HEK293 (cell line): ENCODE measurements around the gene NIT1.

Source experiments
- HOXC10 ChIP-seq: sonication (generic); formaldehyde crosslinking; IDR thresholded peaks from 2 replicates; pipeline ENCODE4 v1.8.1; 2023; ENCODE audit warnings: mild to moderate bottlenecking, missing genetic modification reagents
- OVOL3 ChIP-seq: fragments of 450-650 bp; formaldehyde crosslinking; IDR thresholded peaks from 2 replicates; pipeline ENCODE4 v1.5.1; 2016; ENCODE audit warnings: missing biosample characterization, missing genetic modification characterization
- PATZ1 ChIP-seq: fragments of 450-650 bp; formaldehyde crosslinking; IDR thresholded peaks from 2 replicates; pipeline ENCODE4 v1.5.1; 2016; ENCODE audit warnings: missing biosample characterization, missing genetic modification characterization
- SETDB1 ChIP-seq: IDR thresholded peaks from one replicate; pipeline ENCODE4 v1.6.1; 2017; ENCODE audit warnings: mild to moderate bottlenecking, low read length, moderate library complexity, mixed read lengths; ENCODE audit not compliant: insufficient read length
- SP7 ChIP-seq: fragments of 450-650 bp; formaldehyde crosslinking; IDR thresholded peaks from 2 replicates; pipeline ENCODE4 v1.5.1; 2016; ENCODE audit warnings: missing biosample characterization, missing genetic modification characterization
- ZBTB21 ChIP-seq: fragments of 450-650 bp; formaldehyde crosslinking; IDR thresholded peaks from 2 replicates; pipeline ENCODE4 v1.5.1; 2017; ENCODE audit warnings: missing biosample characterization, missing genetic modification characterization
- ZBTB49 ChIP-seq: fragments of 450-650 bp; formaldehyde crosslinking; IDR thresholded peaks from 2 replicates; pipeline ENCODE4 v1.5.1; 2016; ENCODE audit warnings: missing biosample characterization, missing genetic modification characterization, low read depth
- ZBTB6 ChIP-seq: fragments of 450-650 bp; formaldehyde crosslinking; IDR thresholded peaks from 2 replicates; pipeline ENCODE4 v1.5.1; 2017; ENCODE audit warnings: missing biosample characterization, missing genetic modification characterization
- ZBTB7A ChIP-seq: fragments of 450-650 bp; formaldehyde crosslinking; IDR thresholded peaks from 2 replicates; pipeline ENCODE4 v1.5.1; 2016; ENCODE audit warnings: low read depth, missing biosample characterization, missing genetic modification characterization
- ZFP69B ChIP-seq: fragments of 450-650 bp; formaldehyde crosslinking; IDR thresholded peaks from 2 replicates; pipeline ENCODE4 v1.5.1; 2016; ENCODE audit warnings: missing biosample characterization, missing genetic modification characterization
- ZNF121 ChIP-seq: fragments of 450-650 bp; formaldehyde crosslinking; IDR thresholded peaks from 2 replicates; pipeline ENCODE4 v1.5.1; 2016; ENCODE audit warnings: missing biosample characterization, missing genetic modification characterization
- ZNF155 ChIP-seq: fragments of 450-650 bp; formaldehyde crosslinking; IDR thresholded peaks from 2 replicates; pipeline ENCODE4 v1.5.1; 2016; ENCODE audit warnings: missing biosample characterization, missing genetic modification characterization
- ZNF24 ChIP-seq: fragments of 450-650 bp; formaldehyde crosslinking; IDR thresholded peaks from 2 replicates; pipeline ENCODE4 v1.5.1; 2016; ENCODE audit warnings: missing biosample characterization, missing genetic modification characterization
- ZNF335 ChIP-seq: fragments of 450-650 bp; formaldehyde crosslinking; conservative IDR thresholded peaks from 2 replicates; pipeline ENCODE4 v1.5.1; 2016; ENCODE audit warnings: missing biosample characterization, missing genetic modification characterization
- ZNF366 ChIP-seq: fragments of 450-650 bp; formaldehyde crosslinking; conservative IDR thresholded peaks from 2 replicates; pipeline ENCODE4 v1.5.1; 2016; ENCODE audit warnings: missing biosample characterization, missing genetic modification characterization
- ZNF510 ChIP-seq: fragments of 450-650 bp; formaldehyde crosslinking; IDR thresholded peaks from 2 replicates; pipeline ENCODE4 v1.5.1; 2018; ENCODE audit warnings: mild to moderate bottlenecking, missing genetic modification characterization, missing biosample characterization; ENCODE audit not compliant: insufficient replicate concordance
- ZNF514 ChIP-seq: fragments of 450-650 bp; formaldehyde crosslinking; IDR thresholded peaks from 2 replicates; pipeline ENCODE4 v1.5.1; 2016; ENCODE audit warnings: missing biosample characterization, missing genetic modification characterization
- ZNF544 ChIP-seq: fragments of 450-650 bp; formaldehyde crosslinking; IDR thresholded peaks from 2 replicates; pipeline ENCODE4 v1.5.0; 2017; ENCODE audit warnings: missing biosample characterization, missing genetic modification characterization
- ZNF571 ChIP-seq: fragments of 450-650 bp; formaldehyde crosslinking; IDR thresholded peaks from 2 replicates; pipeline ENCODE4 v1.5.0; 2017; ENCODE audit warnings: missing biosample characterization, missing genetic modification characterization
- ZNF596 ChIP-seq: fragments of 450-650 bp; IDR thresholded peaks from 2 replicates; pipeline ENCODE4 v1.5.0; 2018; ENCODE audit warnings: missing biosample characterization, mild to moderate bottlenecking, missing genetic modification characterization, moderate library complexity
- ZNF692 ChIP-seq: fragments of 450-650 bp; formaldehyde crosslinking; IDR thresholded peaks from 2 replicates; pipeline ENCODE4 v1.5.1; 2016; ENCODE audit warnings: missing biosample characterization, missing genetic modification characterization
- TF ChIP-seq, protein P1 (sequence below): fragments of 450-650 bp; formaldehyde crosslinking; conservative IDR thresholded peaks from 2 replicates; pipeline ENCODE4 v1.5.1; 2016; ENCODE audit warnings: low read depth, missing biosample characterization, missing genetic modification characterization
- TF ChIP-seq, protein P2 (sequence below): fragments of 450-650 bp; formaldehyde crosslinking; IDR thresholded peaks from 2 replicates; pipeline ENCODE4 v1.5.1; 2016; ENCODE audit warnings: missing biosample characterization, missing genetic modification characterization

NIT1 gene

DNA sequence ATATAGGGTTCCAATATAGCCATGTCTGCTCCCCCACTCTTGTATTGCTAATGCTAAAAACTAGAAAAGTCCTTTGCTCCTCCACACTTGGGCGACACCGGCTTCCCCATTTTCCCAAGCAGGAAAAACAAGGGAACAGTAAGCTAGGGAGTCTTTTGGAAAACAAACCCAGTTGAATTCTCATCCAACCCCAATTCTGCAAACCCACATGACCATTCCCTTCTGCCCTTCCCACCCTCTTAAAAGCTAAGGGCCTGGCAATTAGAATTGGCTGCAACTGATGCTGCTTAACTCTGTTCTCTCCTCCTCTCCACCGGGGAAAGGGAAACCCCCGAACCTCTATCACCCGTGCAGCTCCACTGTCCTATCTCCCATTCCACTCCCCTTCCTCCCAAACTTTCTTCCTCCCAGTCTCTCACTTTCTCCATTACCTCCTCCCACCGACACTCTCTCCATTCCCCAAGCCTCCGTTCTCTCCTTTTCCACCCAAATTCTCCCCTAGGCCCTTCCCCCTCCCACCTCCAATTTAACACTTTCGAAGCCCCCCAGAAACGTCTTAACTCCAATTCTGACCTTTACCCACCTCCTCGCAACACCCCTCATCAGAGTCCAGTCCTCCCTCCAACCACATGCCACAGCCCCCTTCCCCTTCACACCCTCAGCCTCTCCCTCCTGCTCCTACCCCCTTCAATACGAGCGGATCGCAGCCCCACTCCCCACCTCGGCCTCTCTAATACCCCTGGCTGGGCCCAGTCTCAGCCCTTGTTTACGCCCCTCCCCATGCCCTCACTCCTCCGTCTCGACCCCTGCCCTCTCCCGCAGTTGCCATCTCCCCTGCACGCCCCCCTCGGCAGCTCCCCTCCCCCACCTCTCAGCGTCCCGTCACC is 13.9 kb downstream of the NIT1 start (continued):
- TF ChIP-seq ZBTB21 (tag by site-specific recombination): peak; percentile 32; the same call in 1 of the 2 replicates
- no peak; the same call in none of the 2 replicates for TF ChIP-seq SP7 (tag by site-specific recombination)
- no peak for TF ChIP-seq HOXC10 (CRISPR knock-in tag)
- TF ChIP-seq ZNF155 (tag by site-specific recombination): no peak
- no peak for TF ChIP-seq OVOL3 (tag by site-specific recombination)
- TF ChIP-seq ZNF366: peak; percentile 90
- TF ChIP-seq ZNF596 (tag by site-specific recombination): no peak
- TF ChIP-seq ZFP69B: peak; percentile 66
- TF ChIP-seq, protein P1, sequence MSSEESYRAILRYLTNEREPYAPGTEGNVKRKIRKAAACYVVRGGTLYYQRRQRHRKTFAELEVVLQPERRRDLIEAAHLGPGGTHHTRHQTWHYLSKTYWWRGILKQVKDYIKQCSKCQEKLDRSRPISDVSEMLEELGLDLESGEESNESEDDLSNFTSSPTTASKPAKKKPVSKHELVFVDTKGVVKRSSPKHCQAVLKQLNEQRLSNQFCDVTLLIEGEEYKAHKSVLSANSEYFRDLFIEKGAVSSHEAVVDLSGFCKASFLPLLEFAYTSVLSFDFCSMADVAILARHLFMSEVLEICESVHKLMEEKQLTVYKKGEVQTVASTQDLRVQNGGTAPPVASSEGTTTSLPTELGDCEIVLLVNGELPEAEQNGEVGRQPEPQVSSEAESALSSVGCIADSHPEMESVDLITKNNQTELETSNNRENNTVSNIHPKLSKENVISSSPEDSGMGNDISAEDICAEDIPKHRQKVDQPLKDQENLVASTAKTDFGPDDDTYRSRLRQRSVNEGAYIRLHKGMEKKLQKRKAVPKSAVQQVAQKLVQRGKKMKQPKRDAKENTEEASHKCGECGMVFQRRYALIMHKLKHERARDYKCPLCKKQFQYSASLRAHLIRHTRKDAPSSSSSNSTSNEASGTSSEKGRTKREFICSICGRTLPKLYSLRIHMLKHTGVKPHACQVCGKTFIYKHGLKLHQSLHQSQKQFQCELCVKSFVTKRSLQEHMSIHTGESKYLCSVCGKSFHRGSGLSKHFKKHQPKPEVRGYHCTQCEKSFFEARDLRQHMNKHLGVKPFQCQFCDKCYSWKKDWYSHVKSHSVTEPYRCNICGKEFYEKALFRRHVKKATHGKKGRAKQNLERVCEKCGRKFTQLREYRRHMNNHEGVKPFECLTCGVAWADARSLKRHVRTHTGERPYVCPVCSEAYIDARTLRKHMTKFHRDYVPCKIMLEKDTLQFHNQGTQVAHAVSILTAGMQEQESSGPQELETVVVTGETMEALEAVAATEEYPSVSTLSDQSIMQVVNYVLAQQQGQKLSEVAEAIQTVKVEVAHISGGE: no peak; the same call in 1 of the 2 replicates
- TF ChIP-seq ZNF692: 0 out of 2 replicates have a peak, but pooled peaks have one; percentile 31
- no peak for TF ChIP-seq SETDB1
- TF ChIP-seq, protein P2, sequence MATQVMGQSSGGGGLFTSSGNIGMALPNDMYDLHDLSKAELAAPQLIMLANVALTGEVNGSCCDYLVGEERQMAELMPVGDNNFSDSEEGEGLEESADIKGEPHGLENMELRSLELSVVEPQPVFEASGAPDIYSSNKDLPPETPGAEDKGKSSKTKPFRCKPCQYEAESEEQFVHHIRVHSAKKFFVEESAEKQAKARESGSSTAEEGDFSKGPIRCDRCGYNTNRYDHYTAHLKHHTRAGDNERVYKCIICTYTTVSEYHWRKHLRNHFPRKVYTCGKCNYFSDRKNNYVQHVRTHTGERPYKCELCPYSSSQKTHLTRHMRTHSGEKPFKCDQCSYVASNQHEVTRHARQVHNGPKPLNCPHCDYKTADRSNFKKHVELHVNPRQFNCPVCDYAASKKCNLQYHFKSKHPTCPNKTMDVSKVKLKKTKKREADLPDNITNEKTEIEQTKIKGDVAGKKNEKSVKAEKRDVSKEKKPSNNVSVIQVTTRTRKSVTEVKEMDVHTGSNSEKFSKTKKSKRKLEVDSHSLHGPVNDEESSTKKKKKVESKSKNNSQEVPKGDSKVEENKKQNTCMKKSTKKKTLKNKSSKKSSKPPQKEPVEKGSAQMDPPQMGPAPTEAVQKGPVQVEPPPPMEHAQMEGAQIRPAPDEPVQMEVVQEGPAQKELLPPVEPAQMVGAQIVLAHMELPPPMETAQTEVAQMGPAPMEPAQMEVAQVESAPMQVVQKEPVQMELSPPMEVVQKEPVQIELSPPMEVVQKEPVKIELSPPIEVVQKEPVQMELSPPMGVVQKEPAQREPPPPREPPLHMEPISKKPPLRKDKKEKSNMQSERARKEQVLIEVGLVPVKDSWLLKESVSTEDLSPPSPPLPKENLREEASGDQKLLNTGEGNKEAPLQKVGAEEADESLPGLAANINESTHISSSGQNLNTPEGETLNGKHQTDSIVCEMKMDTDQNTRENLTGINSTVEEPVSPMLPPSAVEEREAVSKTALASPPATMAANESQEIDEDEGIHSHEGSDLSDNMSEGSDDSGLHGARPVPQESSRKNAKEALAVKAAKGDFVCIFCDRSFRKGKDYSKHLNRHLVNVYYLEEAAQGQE: no peak; the same call in 1 of the 2 replicates
- peak; percentile 33 for TF ChIP-seq ZNF335 (tag by site-specific recombination)
- no peak for TF ChIP-seq ZNF510 (tag by site-specific recombination)
- no peak for TF ChIP-seq ZBTB49 (tag by site-specific recombination)
- no peak for TF ChIP-seq ZNF24 (tag by site-specific recombination)
- no peak; the same call in 1 of the 2 replicates for TF ChIP-seq ZNF121
- no peak for TF ChIP-seq ZBTB6 (tag by site-specific recombination)
- peak; percentile 95 for TF ChIP-seq PATZ1 (tag by site-specific recombination)
- no peak for TF ChIP-seq ZNF544
- TF ChIP-seq ZNF571 (tag by site-specific recombination): no peak
- TF ChIP-seq ZNF514 (tag by site-specific recombination): 0 out of 2 replicates have a peak, but pooled peaks have one; percentile 50
- TF ChIP-seq ZBTB7A (tag by site-specific recombination): peak; percentile 85
